ENCODE results near the gene NLRP12. TPM values are rescaled to one million over a fixed set of nuclear protein-coding genes. Genes with fewer than 3 reads are reported as not detected.
A peak's percentile ranks its signal among the peaks of the same experiment; 100 is the strongest.
"Not testable (repeated sequence)": the region's sequence is repeated elsewhere in the genome, so short reads cannot be mapped to it uniquely, and the experiment has no call there.

NLRP12 gene
- total and polyA plus RNA-seq, 10 donors: 0.24 to 29.8 (median 9.1) TPM

GRCh38 chr19:53771144-53771543 lies 53.0 kb downstream of the NLRP12 start:
- Histone ChIP-seq H3K4me1 (peaks cover 0 to 4% (median 0%) of the 10 kb centered on the region in 6 donors), H3K36me3 (no peaks in the 10 kb centered on the region), H3K4me3 (no peak overlapping the region), H3K27ac (no peak overlapping the region), H3K27me3 (replicated peaks in 1 of 7) (peaks cover 0 to 22% (median 0%) of the 10 kb centered on the region in 7 donors), H3K9me3 (no peaks in the 10 kb centered on the region)
- WGBS, 5 donors: 66 to 78% (median 74%) methylated on average over 4 of the region's 4 CpGs
- intact Hi-C loops (cut with DNase I; ENCODE audit: low total_unique reads): no loop called here
- no peak for DNase-seq
- TF ChIP-seq POLR2A (IDR thresholded peaks at IDR 0.05) (no peak), CTCF (IDR thresholded peaks at IDR 0.05 in 8 of 11, conservative IDR thresholded peaks at IDR 0.05 in 3 of 11) (no peak), POLR2AphosphoS5 (IDR thresholded peaks at IDR 0.05) (no peak)

GRCh38 chr19:53769696-53770309 lies 54.3 kb downstream of the NLRP12 start:
- H3K4me1 ChIP-seq; H3K4me3 ChIP-seq; intact Hi-C loops (cut with DNase I; ENCODE audit: low total_unique reads); H3K9me3 ChIP-seq; H3K27ac ChIP-seq; H3K36me3 ChIP-seq: not testable (repeated sequence)
- 88 to 95% (median 93%) methylated on average over 9 to 12 of the region's 12 CpGs for WGBS, 5 donors
- peaks cover 0 to 22% (median 0%) of the 10 kb centered on the region in 7 donors for H3K27me3 ChIP-seq (replicated peaks in 1 of 7)
- peak; percentile 30 for DNase-seq

GRCh38 chr19:53768401-53768800 lies 55.7 kb downstream of the NLRP12 start:
- Histone ChIP-seq H3K27ac (no peak overlapping the region), H3K27me3 (replicated peaks in 1 of 7) (peaks cover 0 to 19% (median 0%) of the 10 kb centered on the region in 7 donors), H3K4me1 (peaks cover 0 to 4% (median 0%) of the 10 kb centered on the region in 6 donors), H3K9me3 (no peaks in the 10 kb centered on the region), H3K36me3 (no peaks in the 10 kb centered on the region), H3K4me3 (no peak overlapping the region)
- DNase-seq: peak; percentile 55
- WGBS, 5 donors: 91 to 97% (median 94%) methylated on average over 23 to 27 of the region's 27 CpGs
- no peak for TF ChIP-seq CTCF (IDR thresholded peaks at IDR 0.05 in 8 of 11, conservative IDR thresholded peaks at IDR 0.05 in 3 of 11)
- TF ChIP-seq POLR2AphosphoS5 (IDR thresholded peaks at IDR 0.05): no peak
- no peak for TF ChIP-seq POLR2A (IDR thresholded peaks at IDR 0.05)
- intact Hi-C loops (cut with DNase I; ENCODE audit: low total_unique reads): no loop called here

- H3K4me1 ChIP-seq; H3K36me3 ChIP-seq; H3K27me3 ChIP-seq (replicated peaks in 1 of 7); H3K9me3 ChIP-seq; H3K27ac ChIP-seq; intact Hi-C loops (cut with DNase I; ENCODE audit: low total_unique reads); H3K4me3 ChIP-seq: not testable (repeated sequence)
- DNase-seq: peak; percentile 2
- 76 to 92% (median 89%) methylated on average over 2 of the region's 2 CpGs for WGBS, 5 donors
These were observed 65.1 kb downstream of the NLRP12 start for GRCh38 chr19:53758991-53759390.

Small RNA genes within 50 kb of the gene (microRNA-seq; reads per million reads assigned to microRNA genes)
- 0 reads per million in 3 donors for gene MIR1283-2
- 0 reads per million in 3 donors for gene MIR371A
- 0 to 0.35 (median 0) reads per million in 3 donors for gene MIR372
- 0 to 0.85 (median 0.36) reads per million in 3 donors for gene MIR373
- 0 reads per million in 3 donors for gene MIR516A1
- gene MIR516A2: 0 reads per million in 3 donors
- gene MIR519A1: 0 to 0.57 (median 0) reads per million in 3 donors
- 0 reads per million in 3 donors for gene MIR521-1
- 0 to 0.28 (median 0) reads per million in 3 donors for gene MIR522
- 0 reads per million in 3 donors for gene MIR527

Small RNA genes within 50 kb of the gene (small RNA-seq; reads per million reads assigned to genes)
- gene AC008753.1: 0 reads per million in 4 donors
- gene MIR1283-2: 0 reads per million in 4 donors
- 0 reads per million in 4 donors for gene MIR371A
- gene MIR372: 0 reads per million in 4 donors
- gene MIR373: 0 to 0.12 (median 0) reads per million in 4 donors
- 0 reads per million in 4 donors for gene MIR516A1
- gene MIR516A2: 0 reads per million in 4 donors
- 0 reads per million in 4 donors for gene MIR519A1
- 0 reads per million in 4 donors for gene MIR521-1
- 0 reads per million in 4 donors for gene MIR527
- 0 reads per million in 4 donors for gene RNU6-1041P
- 0 reads per million in 4 donors for gene RNU6-165P
- gene RNU6-751P: 0 reads per million in 4 donors
- 0 reads per million in 4 donors for gene RNU6-982P

Other genes with a start within 250 kb of the NLRP12 start
- not detected for gene DPRX, start 192.3 kb downstream of the NLRP12 start, total RNA-seq
- gene DPRX, start 192.3 kb downstream of the NLRP12 start, polyA plus RNA-seq: not detected
- 100 to 1,000 TPM in 1 of 7 donors, 10 to 100 TPM in 6; 43.1 to 146 (median 57.7) TPM for gene MYADM, start 43.6 kb upstream of the NLRP12 start, total RNA-seq
- 10 to 100 TPM in 2 of 3 donors, 1 to 10 TPM in 1; 9.1 to 22.2 (median 12.1) TPM for gene MYADM, start 43.6 kb upstream of the NLRP12 start, polyA plus RNA-seq
- under 1 TPM in 1 of 7 donors, not detected in 6; 0.17 TPM for gene PRKCG, start 57.9 kb upstream of the NLRP12 start, total RNA-seq
- gene PRKCG, start 57.9 kb upstream of the NLRP12 start, polyA plus RNA-seq: not detected
- not detected for gene CACNG7, start 85.0 kb upstream of the NLRP12 start, total RNA-seq
- gene CACNG7, start 85.0 kb upstream of the NLRP12 start, polyA plus RNA-seq: not detected
- gene CACNG8, start 138.6 kb upstream of the NLRP12 start, total RNA-seq: under 1 TPM in 3 of 7 donors, not detected in 4; 0.03 to 0.11 (median 0.06) TPM
- gene CACNG8, start 138.6 kb upstream of the NLRP12 start, polyA plus RNA-seq: under 1 TPM in 1 of 3 donors, not detected in 2; 0.02 TPM
- not detected for gene CACNG6, start 167.3 kb upstream of the NLRP12 start, total RNA-seq
- gene CACNG6, start 167.3 kb upstream of the NLRP12 start, polyA plus RNA-seq: not detected
- gene VSTM1, start 239.6 kb upstream of the NLRP12 start, total RNA-seq: 10 to 100 TPM in 2 of 7 donors, 1 to 10 TPM in 4, not detected in 1; 2.8 to 13.3 (median 7.3) TPM
- gene VSTM1, start 239.6 kb upstream of the NLRP12 start, polyA plus RNA-seq: under 1 TPM; 0.32 to 0.70 (median 0.41) TPM